ENCODE data around the gene STT3B. TPM values are rescaled to one million over a fixed set of nuclear protein-coding genes. Genes with fewer than 3 reads are reported as not detected.

Gene STT3B
- total and polyA plus RNA-seq, 2 donors from 2014 or later = 44.7 to 89.9 TPM

DNA sequence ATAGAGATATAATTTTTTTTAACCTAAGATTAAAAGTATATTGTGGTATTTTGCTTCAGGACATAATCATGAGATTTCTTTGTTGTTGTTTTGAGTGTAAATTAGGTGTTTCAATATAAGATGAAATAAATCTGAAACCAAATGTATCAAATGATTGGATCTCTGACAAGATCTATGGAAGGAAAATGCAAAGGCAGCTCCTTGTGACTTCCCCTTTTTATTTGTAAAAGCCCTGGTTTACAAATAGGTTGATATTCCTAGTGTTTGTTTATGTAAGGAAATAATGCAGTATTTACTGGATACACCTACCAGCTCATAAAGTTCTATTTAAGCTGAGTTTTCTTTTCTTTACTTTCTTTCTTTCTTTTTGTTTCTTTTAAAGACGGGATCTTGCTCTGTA, 35.9 kb downstream of the STT3B start:
- no peak overlapping the region for H3K4me3 ChIP-seq (ENCODE audit: low read length in 3 of 3)
- no peak overlapping the region for H3K9ac ChIP-seq (ENCODE audit: low read length in 3 of 3)
- H3K36me3 ChIP-seq (ENCODE audit: control insufficient read depth in 2 of 3, insufficient read depth in 3 of 3, low read length in 3 of 3) = no peaks in the 10 kb centered on the region
- intact Hi-C loops (cut with DNase I) = no loop called here
- TF ChIP-seq, protein P1, sequence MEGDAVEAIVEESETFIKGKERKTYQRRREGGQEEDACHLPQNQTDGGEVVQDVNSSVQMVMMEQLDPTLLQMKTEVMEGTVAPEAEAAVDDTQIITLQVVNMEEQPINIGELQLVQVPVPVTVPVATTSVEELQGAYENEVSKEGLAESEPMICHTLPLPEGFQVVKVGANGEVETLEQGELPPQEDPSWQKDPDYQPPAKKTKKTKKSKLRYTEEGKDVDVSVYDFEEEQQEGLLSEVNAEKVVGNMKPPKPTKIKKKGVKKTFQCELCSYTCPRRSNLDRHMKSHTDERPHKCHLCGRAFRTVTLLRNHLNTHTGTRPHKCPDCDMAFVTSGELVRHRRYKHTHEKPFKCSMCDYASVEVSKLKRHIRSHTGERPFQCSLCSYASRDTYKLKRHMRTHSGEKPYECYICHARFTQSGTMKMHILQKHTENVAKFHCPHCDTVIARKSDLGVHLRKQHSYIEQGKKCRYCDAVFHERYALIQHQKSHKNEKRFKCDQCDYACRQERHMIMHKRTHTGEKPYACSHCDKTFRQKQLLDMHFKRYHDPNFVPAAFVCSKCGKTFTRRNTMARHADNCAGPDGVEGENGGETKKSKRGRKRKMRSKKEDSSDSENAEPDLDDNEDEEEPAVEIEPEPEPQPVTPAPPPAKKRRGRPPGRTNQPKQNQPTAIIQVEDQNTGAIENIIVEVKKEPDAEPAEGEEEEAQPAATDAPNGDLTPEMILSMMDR (IDR thresholded peaks at IDR 0.05; ENCODE audit: borderline replicate concordance, extremely low read depth, insufficient read depth) = no peak
- H3K27me3 ChIP-seq (ENCODE audit: control insufficient read depth, insufficient read depth, low read length) = no peaks in the 10 kb centered on the region
- H3K27ac ChIP-seq (ENCODE audit: low read depth in 2 of 2, low read length in 2 of 2) = no peak overlapping the region
- H3K4me1 ChIP-seq (ENCODE audit: control insufficient read depth in 2 of 3, insufficient read depth in 2 of 3, low read depth in 1 of 3, low read length in 3 of 3) = peaks cover 0 to 3% (median 0%) of the 10 kb centered on the region in 3 donors
- no peaks in the 10 kb centered on the region for H3K9me3 ChIP-seq (ENCODE audit: control insufficient read depth in 2 of 3, insufficient read depth in 1 of 3, low read length in 3 of 3)
- FAIRE-seq = peak; percentile 29
- no peak for DNase-seq

DNA sequence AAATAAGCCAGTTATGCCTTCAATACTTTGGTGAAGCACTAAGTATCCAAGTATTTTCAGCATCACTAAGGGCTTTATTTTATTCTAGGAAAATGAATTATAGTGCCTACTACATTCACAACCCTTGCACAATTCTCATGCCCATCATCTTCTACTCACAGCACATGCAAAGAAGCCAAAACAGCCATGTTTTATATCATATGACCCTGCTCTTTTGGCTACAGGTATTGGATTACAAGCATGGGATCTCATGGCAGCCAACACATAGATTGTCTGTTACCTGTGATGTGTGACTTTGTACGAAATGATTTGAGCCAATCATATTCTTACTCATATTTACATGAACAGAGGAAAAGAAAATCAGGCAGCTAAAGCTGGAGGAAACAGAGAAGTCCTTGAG, 38.6 kb downstream of the STT3B start:
- FAIRE-seq = no peak
- Histone ChIP-seq H3K9me3 (ENCODE audit: control insufficient read depth in 2 of 3, insufficient read depth in 1 of 3, low read length in 3 of 3) (no peaks in the 10 kb centered on the region), H3K4me3 (ENCODE audit: low read length in 3 of 3) (no peak overlapping the region), H3K4me1 (ENCODE audit: control insufficient read depth in 2 of 3, insufficient read depth in 2 of 3, low read depth in 1 of 3, low read length in 3 of 3) (peaks cover 0 to 5% (median 0%) of the 10 kb centered on the region in 3 donors), H3K9ac (ENCODE audit: low read length in 3 of 3) (no peak overlapping the region), H3K27me3 (ENCODE audit: control insufficient read depth, insufficient read depth, low read length) (no peaks in the 10 kb centered on the region), H3K27ac (ENCODE audit: low read depth in 2 of 2, low read length in 2 of 2) (no peak overlapping the region), H3K36me3 (ENCODE audit: control insufficient read depth in 2 of 3, insufficient read depth in 3 of 3, low read length in 3 of 3) (no peaks in the 10 kb centered on the region)
- TF ChIP-seq, protein P1 (IDR thresholded peaks at IDR 0.05; ENCODE audit: borderline replicate concordance, extremely low read depth, insufficient read depth) = no peak
- no peak for DNase-seq
- intact Hi-C loops (cut with DNase I) = no loop called here

DNA sequence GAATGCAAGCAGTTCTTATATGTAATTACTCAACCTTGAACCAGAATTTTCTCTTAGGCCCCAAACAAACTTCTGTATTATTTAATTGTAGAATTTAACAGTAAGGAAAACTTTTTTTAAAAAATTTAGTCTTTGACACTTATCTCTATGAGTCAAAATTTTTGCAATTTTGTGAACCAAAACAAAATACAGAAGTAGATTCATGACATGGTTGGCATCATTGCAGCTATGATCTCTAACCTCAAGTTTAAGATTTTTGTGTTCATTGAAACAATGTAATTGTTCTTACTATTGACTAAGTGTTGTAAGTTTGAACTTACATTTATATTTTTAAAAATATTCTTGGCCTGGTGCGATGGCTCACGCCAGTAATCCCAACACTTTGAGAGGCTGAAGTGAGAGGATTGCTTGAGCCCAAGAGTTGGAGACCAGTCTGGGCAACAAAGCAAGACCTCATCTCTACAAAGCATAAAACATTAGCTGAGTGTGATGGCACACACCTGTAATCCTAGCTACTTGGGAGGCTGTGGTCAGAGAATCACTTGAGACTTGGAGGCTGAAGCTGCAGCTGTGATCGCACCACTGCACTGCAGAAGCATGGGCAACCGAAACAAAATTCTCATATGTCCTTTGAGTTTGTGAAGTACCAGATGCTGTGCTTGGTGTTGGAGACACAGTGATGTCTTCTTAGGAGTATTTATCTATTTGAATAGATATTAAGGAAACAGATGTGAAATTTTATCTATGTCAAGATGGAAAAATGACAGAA, 39.7 kb downstream of the STT3B start:
- FAIRE-seq (no peak), DNase-seq (no peak)
- H3K36me3 ChIP-seq (ENCODE audit: control insufficient read depth in 2 of 3, insufficient read depth in 3 of 3, low read length in 3 of 3) = no peaks in the 10 kb centered on the region
- peaks cover 0 to 5% (median 0%) of the 10 kb centered on the region in 3 donors for H3K4me1 ChIP-seq (ENCODE audit: control insufficient read depth in 2 of 3, insufficient read depth in 2 of 3, low read depth in 1 of 3, low read length in 3 of 3)
- H3K9me3 ChIP-seq (ENCODE audit: control insufficient read depth in 2 of 3, insufficient read depth in 1 of 3, low read length in 3 of 3) = no peaks in the 10 kb centered on the region
- intact Hi-C loops (cut with DNase I) = no loop called here
- H3K27me3 ChIP-seq (ENCODE audit: control insufficient read depth, insufficient read depth, low read length) = no peaks in the 10 kb centered on the region
- H3K9ac ChIP-seq (ENCODE audit: low read length in 3 of 3) = no peak overlapping the region
- no peak overlapping the region for H3K4me3 ChIP-seq (ENCODE audit: low read length in 3 of 3)
- no peak overlapping the region for H3K27ac ChIP-seq (ENCODE audit: low read depth in 2 of 2, low read length in 2 of 2)
- TF ChIP-seq, protein P1 (IDR thresholded peaks at IDR 0.05; ENCODE audit: borderline replicate concordance, extremely low read depth, insufficient read depth) = no peak

All from kidney (tissue), 14 donors.